Neuronal stem cell (in vitro differentiated cells): ENCODE measurements around the gene FSTL4.

Source experiments
- DNase-seq: peaks from one replicate; pipeline ENCODE4 v3.0.0-alpha.2; 2013; ENCODE audit warnings: low spot score
- H2AFZ ChIP-seq: one replicate; pipeline ENCODE4 v1.6.1; 2013; ENCODE audit warnings: mild to moderate bottlenecking, low read length, inconsistent platforms
- H2AK5ac ChIP-seq: 2 replicates; pipeline ENCODE4 v1.6.1; 2013; ENCODE audit warnings: low read depth, mild to moderate bottlenecking, inconsistent platforms, low read length, moderate library complexity, mixed read lengths
- H2BK120ac ChIP-seq: 2 replicates; pipeline ENCODE4 v1.6.1; 2013; ENCODE audit warnings: low read depth, mild to moderate bottlenecking, inconsistent platforms, low read length, moderate library complexity, mixed read lengths
- H2BK12ac ChIP-seq: one replicate; pipeline ENCODE4 v1.6.1; 2013; ENCODE audit warnings: low read length, inconsistent platforms
- H2BK15ac ChIP-seq: 2 replicates; pipeline ENCODE4 v1.6.1; 2013; ENCODE audit warnings: mild to moderate bottlenecking, low read length, inconsistent platforms, mixed read lengths
- H2BK5ac ChIP-seq: one replicate; pipeline ENCODE4 v1.6.1; 2013; ENCODE audit warnings: inconsistent platforms, mild to moderate bottlenecking, low read length, moderate library complexity
- H3K14ac ChIP-seq: one replicate; pipeline ENCODE4 v1.6.1; 2013; ENCODE audit warnings: low read length, inconsistent platforms
- H3K18ac ChIP-seq: 2 replicates; pipeline ENCODE4 v1.6.1; 2013; ENCODE audit warnings: low read length, inconsistent platforms
- H3K23ac ChIP-seq: 2 replicates; pipeline ENCODE4 v1.6.1; 2013; ENCODE audit warnings: low read depth, mild to moderate bottlenecking, mixed read lengths, low read length, inconsistent platforms; ENCODE audit not compliant: poor library complexity
- H3K27ac ChIP-seq: replicated peaks from 3 replicates; pipeline ENCODE4 v1.5.1; 2013; ENCODE audit warnings: low read length, inconsistent platforms
- H3K27me3 ChIP-seq, 3 experiments: 2 replicates each; pipeline ENCODE4 v1.6.1; 2013; ENCODE audit warnings: low read length in 3 of 3, mild to moderate bottlenecking in 2 of 3, inconsistent platforms in 1 of 3, low read depth in 1 of 3, mixed read lengths in 1 of 3, moderate library complexity in 1 of 3; ENCODE audit not compliant: control insufficient read depth in 3 of 3, insufficient read depth in 3 of 3
- H3K36me3 ChIP-seq, 2 donors: replicated peaks in 1 of 2; 2 replicates each; pipeline ENCODE4 v1.6.1; 2013; ENCODE audit warnings: low read length in 2 of 2; ENCODE audit not compliant: control insufficient read depth in 2 of 2, insufficient read depth in 2 of 2
- H3K4ac ChIP-seq: 2 replicates; pipeline ENCODE4 v1.6.1; 2013; ENCODE audit warnings: inconsistent platforms, mild to moderate bottlenecking, low read length, moderate library complexity
- H3K4me1 ChIP-seq, 2 donors: 1 replicate in 1 of 2; 2 replicates in 1 of 2; pipeline ENCODE4 v1.6.1; 2013; ENCODE audit warnings: low read length in 2 of 2, low read depth in 1 of 2; ENCODE audit not compliant: control insufficient read depth in 2 of 2, insufficient read depth in 1 of 2
- H3K4me2 ChIP-seq: one replicate; pipeline ENCODE4 v1.6.1; 2013; ENCODE audit warnings: mild to moderate bottlenecking, low read length, inconsistent platforms; ENCODE audit not compliant: insufficient read depth, poor library complexity, severe bottlenecking
- H3K4me3 ChIP-seq, 2 donors: 2 replicates each; pipeline ENCODE4 v1.5.1; 2013; ENCODE audit warnings: low read length in 2 of 2, mild to moderate bottlenecking in 2 of 2, inconsistent platforms in 1 of 2, moderate library complexity in 1 of 2
- H3K79me1 ChIP-seq: one replicate; pipeline ENCODE4 v1.6.1; 2013; ENCODE audit warnings: low read depth, mild to moderate bottlenecking, inconsistent platforms, low read length, moderate library complexity
- H3K9ac ChIP-seq: one replicate; pipeline ENCODE4 v1.6.1; 2013; ENCODE audit warnings: mild to moderate bottlenecking, low read depth, low read length, inconsistent platforms; ENCODE audit not compliant: poor library complexity
- H3K9me3 ChIP-seq, 2 donors: replicated peaks in 1 of 2; 2 replicates each; pipeline versions ENCODE3 to v1.6.1; 2013; ENCODE audit warnings: low read length in 2 of 2, mild to moderate bottlenecking in 2 of 2, inconsistent platforms in 1 of 2, low read depth in 1 of 2, mixed read lengths in 1 of 2, moderate library complexity in 1 of 2; ENCODE audit not compliant: control insufficient read depth in 2 of 2, insufficient read depth in 1 of 2
- H4K8ac ChIP-seq: one replicate; pipeline ENCODE4 v1.6.1; 2013; ENCODE audit warnings: low read depth, mild to moderate bottlenecking, inconsistent platforms, low read length, moderate library complexity
- H4K91ac ChIP-seq: one replicate; pipeline ENCODE4 v1.6.1; 2013; ENCODE audit warnings: low read length, low read depth, mild to moderate bottlenecking, inconsistent platforms; ENCODE audit not compliant: poor library complexity
- WGBS, 2 donors: extraction: QIAGEN DNeasy Blood & Tissue Kit; methylation state at CpG; one replicate each; pipeline ENCODE4 v1.1.7; 2013; ENCODE audit warnings: missing lambda C conversion rate in 2 of 2, mixed read lengths in 1 of 2; ENCODE audit not compliant: insufficient read length in 2 of 2, insufficient replicate concordance in 1 of 2; ENCODE audit errors: extremely low coverage in 2 of 2; 5-methylcytosine and 5-hydroxymethylcytosine counted together

FSTL4 gene

DNA sequence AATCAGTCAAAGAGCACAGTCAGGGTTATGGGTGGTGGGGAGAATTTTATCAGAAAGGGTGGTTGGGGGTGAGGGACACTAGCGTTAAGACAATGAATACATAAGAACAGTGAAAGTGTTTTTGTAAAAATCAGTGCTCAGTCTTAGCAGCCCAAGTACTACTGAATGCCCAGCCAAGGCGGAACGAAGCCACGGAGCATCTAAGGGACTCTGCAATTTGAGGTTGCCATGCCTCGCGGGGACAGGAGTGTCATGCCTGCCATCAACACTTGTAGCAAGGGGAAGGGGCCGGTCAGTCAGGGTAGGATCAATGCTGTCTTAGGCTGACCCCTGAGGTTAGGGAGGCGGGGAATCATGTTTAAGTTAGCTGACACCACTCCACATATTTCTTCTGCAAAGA is 13.3 kb downstream of the FSTL4 start:
- Histone ChIP-seq H2BK15ac (no peak overlapping the region), H3K4me3 (no peak overlapping the region), H3K27me3 (peaks cover 0 to 7% (median 0%) of the 10 kb centered on the region in 3 experiments), H3K23ac (no peak overlapping the region), H3K27ac (no peak overlapping the region), H2BK5ac (no peak overlapping the region), H4K91ac (no peak overlapping the region), H3K14ac (no peak overlapping the region), H2BK120ac (no peak overlapping the region), H3K18ac (peak overlapping the region; percentile 46), H2BK12ac (no peak overlapping the region), H3K4me2 (no peak overlapping the region), H3K4me1 (peaks cover 0 to 2% of the 10 kb centered on the region in 2 donors), H2AFZ (no peak overlapping the region), H2AK5ac (no peak overlapping the region), H4K8ac (no peak overlapping the region), H3K36me3 (no peaks in the 10 kb centered on the region), H3K4ac (no peak overlapping the region), H3K9me3 (no peaks in the 10 kb centered on the region), H3K79me1 (no peaks in the 10 kb centered on the region), H3K9ac (peak overlapping the region; percentile 80)
- no CpG with 5 or more reads among the region's 8 CpGs for WGBS, 2 donors
- DNase-seq: no peak

DNA sequence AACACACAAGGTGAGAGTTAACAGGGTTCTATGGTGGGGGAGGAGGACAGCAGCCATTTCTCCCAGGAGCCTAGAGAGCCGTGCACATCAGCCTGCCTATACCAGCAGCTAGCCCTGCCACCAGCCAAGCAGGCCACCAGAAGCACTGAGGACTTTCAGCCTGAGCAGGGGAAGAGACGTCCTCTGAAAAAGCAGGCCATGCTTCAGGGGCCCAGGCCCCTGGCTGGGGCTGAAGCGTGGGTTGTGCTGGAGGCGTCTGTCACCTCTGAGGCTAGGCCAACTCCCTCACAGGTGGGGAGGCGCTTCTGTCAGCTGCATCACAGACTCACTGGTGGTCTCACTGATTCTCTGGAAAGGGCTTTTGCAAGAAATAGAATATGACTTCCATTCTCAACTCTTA is 16.3 kb downstream of the FSTL4 start:
- no peak overlapping the region for H2BK120ac ChIP-seq
- H3K4me1 ChIP-seq: no peaks in the 10 kb centered on the region
- peak overlapping the region; percentile 74 for H3K18ac ChIP-seq
- DNase-seq: no peak
- H3K36me3 ChIP-seq: no peaks in the 10 kb centered on the region
- no peak overlapping the region for H3K4me3 ChIP-seq
- no peaks in the 10 kb centered on the region for H3K9me3 ChIP-seq
- H2BK5ac ChIP-seq: no peak overlapping the region
- H4K8ac ChIP-seq: no peak overlapping the region
- H3K79me1 ChIP-seq: no peaks in the 10 kb centered on the region
- no peak overlapping the region for H3K14ac ChIP-seq
- H3K9ac ChIP-seq: no peak overlapping the region
- no CpG with 5 or more reads among the region's 5 CpGs for WGBS, 2 donors
- no peak overlapping the region for H2BK15ac ChIP-seq
- no peak overlapping the region for H2BK12ac ChIP-seq
- no peak overlapping the region for H3K4ac ChIP-seq
- peaks cover 0 to 5% (median 0%) of the 10 kb centered on the region in 3 experiments for H3K27me3 ChIP-seq
- H4K91ac ChIP-seq: no peak overlapping the region
- no peak overlapping the region for H2AK5ac ChIP-seq
- H3K4me2 ChIP-seq: no peak overlapping the region
- H3K23ac ChIP-seq: no peak overlapping the region
- H2AFZ ChIP-seq: no peak overlapping the region
- H3K27ac ChIP-seq: no peak overlapping the region

DNA sequence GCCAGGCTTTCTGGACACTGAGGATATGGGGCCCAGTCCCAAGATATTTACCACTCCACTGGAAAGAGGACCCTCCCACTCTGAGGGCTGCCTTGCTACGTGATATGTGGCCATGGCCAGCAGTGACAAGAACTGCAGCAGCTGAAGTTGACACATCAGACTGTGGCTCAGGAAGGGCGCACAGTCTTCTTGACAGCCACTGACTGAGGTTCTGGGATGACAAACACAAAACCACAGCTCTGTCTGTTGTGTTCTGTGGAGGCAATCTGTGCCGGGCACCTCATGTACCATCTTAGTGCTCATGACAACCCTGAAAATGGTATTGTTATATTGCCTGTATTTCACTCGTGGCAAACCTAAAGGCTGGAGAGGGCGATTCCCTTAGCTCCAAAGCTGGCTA is 16.9 kb downstream of the FSTL4 start:
- no peak overlapping the region for H3K4me3 ChIP-seq
- H3K36me3 ChIP-seq: no peaks in the 10 kb centered on the region
- H2AFZ ChIP-seq: no peak overlapping the region
- no peak overlapping the region for H2AK5ac ChIP-seq
- no peaks in the 10 kb centered on the region for H3K79me1 ChIP-seq
- H3K4me2 ChIP-seq: no peak overlapping the region
- H3K4me1 ChIP-seq: no peaks in the 10 kb centered on the region
- no peak overlapping the region for H3K4ac ChIP-seq
- H3K18ac ChIP-seq: no peak overlapping the region
- peak overlapping the region; percentile 10 for H3K9ac ChIP-seq
- H4K91ac ChIP-seq: no peak overlapping the region
- H2BK15ac ChIP-seq: no peak overlapping the region
- no peak overlapping the region for H4K8ac ChIP-seq
- H2BK12ac ChIP-seq: no peak overlapping the region
- H3K9me3 ChIP-seq: no peaks in the 10 kb centered on the region
- no peak overlapping the region for H2BK120ac ChIP-seq
- WGBS, 2 donors: no CpG with 5 or more reads among the region's 5 CpGs
- peaks cover 0 to 5% (median 0%) of the 10 kb centered on the region in 3 experiments for H3K27me3 ChIP-seq
- H2BK5ac ChIP-seq: peak overlapping the region; percentile 28
- DNase-seq: no peak
- H3K14ac ChIP-seq: no peak overlapping the region
- no peak overlapping the region for H3K27ac ChIP-seq
- H3K23ac ChIP-seq: no peak overlapping the region

DNA sequence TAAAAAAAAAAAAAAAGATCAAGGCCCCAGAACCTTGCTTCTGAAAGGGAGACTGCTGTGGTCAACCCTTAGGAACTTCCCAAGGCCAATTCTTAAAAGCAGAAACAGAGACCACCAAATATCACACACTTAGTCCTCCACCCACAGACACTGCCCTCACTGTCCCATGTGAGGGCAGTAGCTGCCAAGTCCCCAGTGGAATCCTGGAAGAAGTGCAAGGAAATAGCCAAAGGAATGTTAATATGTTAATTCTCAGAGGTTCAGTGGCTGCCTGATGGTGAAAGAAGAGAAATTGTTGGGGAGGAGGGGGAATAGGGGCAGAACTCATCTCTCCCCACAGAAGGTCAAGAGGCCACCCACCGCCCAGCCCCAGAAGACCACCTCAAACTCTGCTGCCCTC is 23.1 kb downstream of the FSTL4 start:
- no peak overlapping the region for H2BK12ac ChIP-seq
- DNase-seq: no peak

More for the DNA sequence above, 23.1 kb downstream of the FSTL4 start:
- Histone ChIP-seq H3K4me2 (no peak overlapping the region), H3K9ac (no peak overlapping the region), H4K91ac (no peak overlapping the region), H2BK120ac (no peak overlapping the region), H3K79me1 (no peaks in the 10 kb centered on the region), H2BK5ac (no peak overlapping the region), H3K18ac (no peak overlapping the region), H3K4me1 (no peaks in the 10 kb centered on the region), H2AFZ (no peak overlapping the region), H3K4me3 (no peak overlapping the region), H2BK15ac (no peak overlapping the region), H3K14ac (no peak overlapping the region), H3K4ac (no peak overlapping the region), H3K27ac (no peak overlapping the region), H2AK5ac (no peak overlapping the region), H3K36me3 (no peaks in the 10 kb centered on the region), H4K8ac (no peak overlapping the region), H3K9me3 (no peaks in the 10 kb centered on the region), H3K27me3 (no peaks in the 10 kb centered on the region), H3K23ac (no peak overlapping the region)
- no CpG with 5 or more reads among the region's 1 CpG for WGBS, 2 donors
